ENCODE measurements around the gene TMCO1. TPM values are rescaled to one million over a fixed set of nuclear protein-coding genes. Genes with fewer than 3 reads are reported as not detected.

TMCO1 gene
- total and polyA plus RNA-seq, 2 of the 13 experiments (the other 11 are each of a cell fraction or from before 2014, with no cell fraction given): 106 to 119 TPM

GRCh38 chr1:165686971-165687433, 81.7 kb downstream of the TMCO1 start (continued):
- TF ChIP-seq ZNF318 (CRISPR knock-in tag; IDR thresholded peaks at IDR 0.05) (no peak), CEBPG (CRISPR knock-in tag; IDR thresholded peaks at IDR 0.05) (no peak), IKZF5 (CRISPR knock-in tag; IDR thresholded peaks at IDR 0.05) (no peak), ZNF687 (CRISPR knock-in tag; IDR thresholded peaks at IDR 0.05) (no peak)

Data from HepG2 (cell line).